Hepatocyte (in vitro differentiated cells): Measurements from ENCODE around the gene TMEM245. TPM values are rescaled to one million over a fixed set of nuclear protein-coding genes. Genes with fewer than 3 reads are reported as not detected.

Source experiments
- DNase-seq: peaks from one replicate; pipeline ENCODE4 v3.0.0-alpha.2; 2016; ENCODE audit warnings: low spot score
- H2AFZ ChIP-seq: fragments of 200-600 bp; sonication (generic); 2 replicates; pipeline ENCODE4 v1.6.0; 2016; ENCODE audit warnings: antibody characterized with exemption, mild to moderate bottlenecking
- H3K27ac ChIP-seq: fragments of 200-600 bp; sonication (generic); 2 replicates; pipeline ENCODE4 v1.5.1; 2016; ENCODE audit warnings: mild to moderate bottlenecking
- H3K27me3 ChIP-seq: fragments of 200-600 bp; sonication (generic); 2 replicates; pipeline ENCODE4 v1.6.1; 2016
- H3K36me3 ChIP-seq: fragments of 200-600 bp; sonication (generic); replicated peaks from 2 replicates; pipeline ENCODE4 v1.5.1; 2016; ENCODE audit warnings: low read depth; ENCODE audit not compliant: insufficient read depth
- H3K4me1 ChIP-seq: fragments of 200-600 bp; sonication (generic); 2 replicates; pipeline ENCODE4 v1.5.1; 2016; ENCODE audit warnings: mild to moderate bottlenecking, moderate library complexity; ENCODE audit not compliant: insufficient read depth
- H3K4me2 ChIP-seq: fragments of 200-600 bp; sonication (generic); 2 replicates; pipeline ENCODE4 v1.6.0; 2016
- H3K4me3 ChIP-seq: fragments of 200-600 bp; sonication (generic); 2 replicates; pipeline ENCODE4 v1.5.1; 2016; ENCODE audit warnings: mild to moderate bottlenecking
- H3K79me2 ChIP-seq: fragments of 200-600 bp; sonication (generic); 2 replicates; pipeline ENCODE4 v1.6.0; 2017; ENCODE audit warnings: mild to moderate bottlenecking
- H3K9me2 ChIP-seq: fragments of 200-600 bp; sonication (generic); replicated peaks from 2 replicates; pipeline ENCODE4 v1.6.0; 2017; ENCODE audit warnings: mild to moderate bottlenecking; ENCODE audit not compliant: insufficient read depth
- H3K9me3 ChIP-seq: fragments of 200-600 bp; sonication (generic); 2 replicates; pipeline ENCODE4 v1.5.1; 2016; ENCODE audit warnings: low read depth, mild to moderate bottlenecking
- H4K20me1 ChIP-seq: fragments of 200-600 bp; sonication (generic); 2 replicates; pipeline ENCODE4 v1.6.0; 2016; ENCODE audit warnings: mild to moderate bottlenecking; ENCODE audit not compliant: insufficient read depth, poor library complexity, severe bottlenecking
- CTCF ChIP-seq: fragments of 200-600 bp; sonication (generic); IDR thresholded peaks from 2 replicates; pipeline ENCODE4 v1.5.1; 2016; ENCODE audit warnings: antibody characterized with exemption, mild to moderate bottlenecking; ENCODE audit not compliant: poor library complexity
- EZH2 ChIP-seq: fragments of 200-600 bp; sonication (generic); IDR thresholded peaks from 2 replicates; pipeline ENCODE4 v1.6.1; 2016; ENCODE audit warnings: antibody characterized with exemption, mild to moderate bottlenecking, borderline replicate concordance
- EZH2phosphoT487 ChIP-seq: fragments of 200-600 bp; sonication (generic); IDR thresholded peaks from one replicate; pipeline ENCODE4 v1.6.1; 2018; ENCODE audit warnings: antibody characterized with exemption, mild to moderate bottlenecking, low read depth, moderate library complexity; ENCODE audit not compliant: unreplicated experiment, severe bottlenecking
- WGBS: methylation state at CpG from one replicate; pipeline ENCODE4 v1.1.6; 2016; ENCODE audit warnings: low lambda C conversion rate; ENCODE audit errors: missing lambda C conversion rate; 5-methylcytosine and 5-hydroxymethylcytosine counted together
- polyA plus RNA-seq: library from polyadenylated mRNA; unstranded; fragments of >200 nt; fragmentation: Nextera tagmentation; extraction: Ambion mirVana; gene quantifications from 2 replicates; pipeline ENCODE4 v1.2.1, GENCODE V29; 2016
- total RNA-seq: library from RNA; depleted of rRNA; stranded (reverse); fragments of >200 nt; gene quantifications from 2 replicates; pipeline ENCODE4 v1.2.3, GENCODE V29; 2014

TMEM245 gene
- total and polyA plus RNA-seq, 2 experiments from 2014 or later = 63.5 to 122 TPM

GRCh38 chr9:109166771-109167601 is 47.2 kb upstream of the TMEM245 start, which contains the start of gene FRRS1L:
Gene FRRS1L (minus strand): TSS chr9:109167249. CDS start chr9:109167138, 111 bp downstream.
- Histone ChIP-seq H3K27ac (no peak within 1 kb of the TSS), H3K4me2 (peak within 1 kb of the TSS; percentile 86), H3K9me2 (no peaks in the 10 kb centered on the region), H3K36me3 (no peaks in the 10 kb centered on the region), H3K9me3 (no peaks in the 10 kb centered on the region), H3K79me2 (no peaks in the 10 kb centered on the region), H2AFZ (peak within 1 kb of the TSS; percentile 84), H4K20me1 (no peaks in the 10 kb centered on the region), H3K27me3 (peaks cover 23% of the 10 kb centered on the region), H3K4me1 (no peaks in the 10 kb centered on the region), H3K4me3 (no peak within 1 kb of the TSS)
- TF ChIP-seq EZH2 (peak; percentile 58), EZH2phosphoT487 (no peak), CTCF (no peak)
- 13% methylated on average over 23 of the region's 86 CpGs for WGBS
- DNase-seq = peak; percentile 50

GRCh38 chr9:109166171-109166770 is 46.5 kb upstream of the TMEM245 start:
- 94% methylated on average over 12 of the region's 16 CpGs for WGBS

GRCh38 chr9:109164042-109164441 is 44.3 kb upstream of the TMEM245 start:
- Histone ChIP-seq H3K4me1 (no peaks in the 10 kb centered on the region), H3K27ac (no peak overlapping the region), H3K4me2 (no peak overlapping the region), H3K27me3 (peaks cover 23% of the 10 kb centered on the region), H3K9me2 (no peaks in the 10 kb centered on the region), H3K9me3 (no peaks in the 10 kb centered on the region), H3K36me3 (no peaks in the 10 kb centered on the region), H3K4me3 (no peak overlapping the region), H2AFZ (no peak overlapping the region), H3K79me2 (no peaks in the 10 kb centered on the region), H4K20me1 (no peaks in the 10 kb centered on the region)
- 93% methylated on average over 5 of the region's 5 CpGs for WGBS
- DNase-seq = no peak
- TF ChIP-seq EZH2 (no peak), EZH2phosphoT487 (no peak), CTCF (no peak)

More at GRCh38 chr9:109166171-109166770, 46.5 kb upstream of the TMEM245 start:
- Histone ChIP-seq H2AFZ (no peak overlapping the region), H3K4me1 (no peaks in the 10 kb centered on the region), H3K27ac (no peak overlapping the region), H3K79me2 (no peaks in the 10 kb centered on the region), H4K20me1 (no peaks in the 10 kb centered on the region), H3K9me2 (no peaks in the 10 kb centered on the region), H3K9me3 (no peaks in the 10 kb centered on the region), H3K36me3 (no peaks in the 10 kb centered on the region), H3K4me3 (no peak overlapping the region), H3K27me3 (peaks cover 23% of the 10 kb centered on the region), H3K4me2 (peak overlapping the region; percentile 86)
- TF ChIP-seq CTCF (no peak), EZH2phosphoT487 (no peak), EZH2 (no peak)
- DNase-seq = no peak
